Measurements from ENCODE around the gene ADAMTS13.

GRCh38 chr9:133474853-133475252 lies 52.7 kb downstream of the ADAMTS13 start:
- TF ChIP-seq CTCF (IDR thresholded peaks at IDR 0.05; ENCODE audit: low read depth, low read length) (no peak), EZH2phosphoT487 (IDR thresholded peaks at IDR 0.05; ENCODE audit: low read depth) (no peak)

All from OCI-LY3 (cell line).